Measurements from ENCODE around the gene TDP1. TPM values are rescaled to one million over a fixed set of nuclear protein-coding genes. Genes with fewer than 3 reads are reported as not detected.

Gene TDP1
- 10 to 100 TPM; 12.6 to 20.7 (median 18.2) TPM for polyA plus RNA-seq (ENCODE audit: insufficient read depth in 1 of 5, insufficient read length in 5 of 5, low replicate concordance in 1 of 5)
- long read RNA-seq, donor 1, partial matches to known transcripts: 0 of 3 reads
- long read RNA-seq, donor 1, other reads (novel, unspliced or antisense): 0 of 3 reads
- long read RNA-seq, donor 2, partial matches to known transcripts: 0 of 2 reads
- long read RNA-seq, donor 2, other reads (novel, unspliced or antisense): 0 of 2 reads
- long read RNA-seq, donor 3, partial matches to known transcripts: 6 of 7 reads
- long read RNA-seq, donor 3, other reads (novel, unspliced or antisense): 0 of 7 reads
- long read RNA-seq, donor 4: 0 reads
- long read RNA-seq, donor 5, partial matches to known transcripts: 0 of 6 reads
- long read RNA-seq, donor 5, other reads (novel, unspliced or antisense): 0 of 6 reads
- long read RNA-seq, donor 6, partial matches to known transcripts: 0 of 2 reads
- long read RNA-seq, donor 6, other reads (novel, unspliced or antisense): 0 of 2 reads
- long read RNA-seq, donor 7, partial matches to known transcripts: 0 of 3 reads
- long read RNA-seq, donor 7, other reads (novel, unspliced or antisense): 0 of 3 reads
- long read RNA-seq, donor 8, partial matches to known transcripts: 0 of 2 reads
- long read RNA-seq, donor 8, other reads (novel, unspliced or antisense): 0 of 2 reads

- peak; percentile 95 for DNase-seq
Observed at GRCh38 chr14:89955745-89956660, at the start of gene TDP1. Gene TDP1 (plus strand): TSS chr14:89955927. CDS start chr14:89963115, 7,188 bp downstream.

- DNase-seq: no peak
Observed at GRCh38 chr14:89906000-89906399, 49.7 kb upstream of the TDP1 start.

- DNase-seq: no peak
Observed at GRCh38 chr14:89907655-89908054, 48.1 kb upstream of the TDP1 start.

GRCh38 chr14:89908712-89909450, 46.8 kb upstream of the TDP1 start:
- DNase-seq: no peak

- DNase-seq: no peak
Observed at GRCh38 chr14:89909586-89909985, 46.1 kb upstream of the TDP1 start.

DNA sequence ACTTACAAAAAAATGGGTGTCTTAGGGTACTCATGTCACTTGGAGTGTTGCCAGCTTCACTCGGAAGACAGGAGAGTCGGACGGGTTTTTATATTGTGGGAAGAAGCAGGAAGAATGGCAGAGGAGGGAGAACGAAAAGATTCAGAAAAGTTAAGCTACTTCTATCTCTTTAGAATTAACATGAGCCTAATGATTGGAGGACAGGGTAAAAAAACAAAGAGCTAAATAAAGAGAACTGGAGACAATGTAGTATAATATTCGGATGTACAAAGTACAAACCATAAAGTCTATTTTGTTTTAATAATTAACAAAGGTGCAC, 45.1 kb upstream of the TDP1 start:
- DNase-seq: no peak

GRCh38 chr14:89911010-89911919, 44.5 kb upstream of the TDP1 start:
- DNase-seq: peak; percentile 41 to 44

DNA sequence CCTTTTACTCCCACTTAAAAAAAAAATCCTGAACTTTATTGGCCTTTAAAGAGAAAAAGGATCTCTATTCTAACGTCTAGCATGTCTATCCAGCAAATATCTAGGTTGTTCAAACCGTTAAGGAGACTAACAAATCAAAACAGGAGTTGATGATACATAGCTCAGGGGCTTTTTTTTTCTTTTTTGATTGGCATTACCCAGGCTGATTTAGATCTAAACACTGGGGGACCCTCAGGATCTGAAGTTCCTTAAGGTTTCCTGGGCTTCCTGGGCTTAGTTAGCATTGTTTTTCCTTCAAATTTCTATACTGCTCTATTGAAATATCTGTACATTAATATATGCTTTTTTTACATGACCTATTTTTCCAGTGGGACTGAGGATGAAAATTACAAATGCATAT, 43.5 kb upstream of the TDP1 start:
- DNase-seq: no peak

DNA sequence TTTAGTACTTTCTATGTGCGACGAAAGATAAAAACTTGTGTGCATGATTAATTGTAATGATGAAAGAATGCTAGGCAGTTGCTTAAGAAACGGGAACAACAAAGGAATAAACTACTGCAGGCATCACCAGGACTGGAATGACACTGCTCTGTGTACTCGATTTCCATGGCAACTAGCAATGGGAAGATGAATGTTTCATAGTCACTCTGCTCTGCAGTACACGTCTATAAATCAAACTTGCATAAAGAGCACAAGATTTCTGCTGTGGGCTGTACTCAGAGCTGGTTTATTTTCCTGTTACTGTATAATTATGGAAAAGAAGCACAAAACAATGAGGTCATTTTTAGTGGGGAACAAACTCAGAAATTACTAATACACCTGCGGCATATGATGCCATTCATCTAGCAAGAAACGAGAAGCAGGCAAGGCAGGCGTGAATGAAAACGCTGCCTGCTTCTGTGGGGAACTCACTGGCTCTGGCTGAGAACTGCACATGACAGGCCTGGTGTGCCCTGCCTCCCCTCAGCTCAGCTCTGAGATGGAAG, 43.0 kb upstream of the TDP1 start:
- peak; percentile 41 to 55 for DNase-seq

DNA sequence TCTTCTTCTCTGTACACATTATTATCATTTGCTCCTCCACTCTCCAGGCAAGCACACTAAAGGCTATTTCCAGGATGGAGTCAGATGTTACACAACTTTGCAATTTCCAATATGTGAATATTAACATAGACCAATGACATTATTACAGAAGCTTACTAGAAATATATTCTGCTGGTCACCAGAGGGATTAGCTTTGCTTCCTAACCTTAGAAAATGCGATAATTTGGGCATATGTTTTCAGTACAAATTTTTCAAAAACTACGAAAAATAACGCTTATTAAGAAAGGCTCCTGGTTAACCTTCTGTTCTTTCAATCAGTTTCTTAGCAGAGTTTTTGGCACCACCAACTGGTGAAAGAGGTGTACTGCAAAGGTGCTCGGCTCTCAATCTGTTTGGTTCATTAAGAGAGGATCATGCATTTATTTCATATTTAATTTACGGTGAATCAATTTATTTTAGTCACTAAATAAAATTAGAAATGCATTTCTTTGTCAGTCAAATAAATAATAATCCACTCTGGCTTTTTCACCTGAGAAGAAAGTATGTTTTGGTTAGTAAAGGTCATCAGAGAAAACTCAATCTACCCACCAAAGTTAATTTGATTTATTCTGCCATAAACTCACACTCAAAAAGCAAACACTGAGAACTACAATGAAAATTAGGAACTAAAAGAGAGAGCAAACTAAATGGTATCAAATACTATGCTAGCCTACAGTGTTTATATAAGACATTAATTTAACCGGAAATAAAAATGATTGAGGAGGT, 40.4 kb upstream of the TDP1 start:
- peak; percentile 51 to 67 for DNase-seq

GRCh38 chr14:89918721-89919120, 37.0 kb upstream of the TDP1 start:
- DNase-seq: no peak

DNA sequence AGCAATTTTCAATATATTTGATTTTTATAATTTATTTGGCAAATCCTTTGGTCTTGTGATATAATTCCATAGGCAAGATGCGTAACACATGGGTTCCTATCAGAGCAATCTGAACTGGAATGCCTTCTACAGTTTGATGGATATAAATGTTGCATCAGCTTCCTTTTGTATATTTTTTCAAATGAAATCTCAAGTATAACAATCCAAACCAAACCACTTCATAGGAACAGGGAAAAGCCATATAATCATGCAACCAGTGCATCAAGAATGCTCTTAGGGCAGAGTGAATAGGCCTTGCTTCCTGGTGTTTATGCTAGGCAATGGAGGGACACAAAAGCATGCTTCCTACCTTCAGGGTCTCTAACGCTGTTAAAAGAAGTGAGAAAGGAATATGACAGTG, 35.7 kb upstream of the TDP1 start:
- no peak for DNase-seq

- no peak for DNase-seq
Observed at GRCh38 chr14:89921346-89921745, 34.4 kb upstream of the TDP1 start.

- DNase-seq: no peak
Observed at GRCh38 chr14:89922031-89922907, 33.5 kb upstream of the TDP1 start.

GRCh38 chr14:89924268-89924667, 31.5 kb upstream of the TDP1 start:
- no peak for DNase-seq

GRCh38 chr14:89926694-89927093, 29.0 kb upstream of the TDP1 start:
- DNase-seq: no peak

GRCh38 chr14:89927186-89927865, 28.4 kb upstream of the TDP1 start:
- DNase-seq: no peak

GRCh38 chr14:89933002-89933401, 22.7 kb upstream of the TDP1 start:
- DNase-seq: no peak

Data from right lung (tissue), 10 donors.